K562 (cell line): ENCODE results near the gene TSPAN13. TPM values are rescaled to one million over a fixed set of nuclear protein-coding genes. Genes with fewer than 3 reads are reported as not detected.

ENCODE experiments used
- BRD9 ChIP-seq: fragments of 450-650 bp; IDR thresholded peaks from 2 replicates; pipeline ENCODE4 v1.6.1; 2018; ENCODE audit warnings: low read depth; ENCODE audit not compliant: partially characterized antibody
- NR4A1 ChIP-seq, 2 experiments: fragments of 250-450 bp in 1 of 2; fragments of 450-650 bp in 1 of 2; sonication (Bioruptor Pico) in 1 of 2; IDR thresholded peaks; 2 replicates each; pipeline versions ENCODE4 v1.4.0 to v1.6.1; 2016 to 2020; ENCODE audit warnings: mild to moderate bottlenecking in 2 of 2, missing compliant biosample characterization in 1 of 2, missing genetic modification characterization in 1 of 2, moderate library complexity in 1 of 2
- RBM34 ChIP-seq: fragments of 200-400 bp; formaldehyde crosslinking; IDR thresholded peaks from 2 replicates; pipeline ENCODE4 v1.6.1; 2018; ENCODE audit warnings: low read length, borderline replicate concordance; ENCODE audit not compliant: insufficient read depth
- SRSF9 ChIP-seq: fragments of 200-400 bp; formaldehyde crosslinking; IDR thresholded peaks from 2 replicates; pipeline ENCODE4 v1.6.1; 2017; ENCODE audit warnings: low read depth, low read length, borderline replicate concordance
- TAF9B ChIP-seq: fragments of 450-650 bp; IDR thresholded peaks from 2 replicates; pipeline ENCODE4 v1.6.1; 2018; ENCODE audit warnings: mild to moderate bottlenecking; ENCODE audit not compliant: partially characterized antibody
- TBL1XR1 ChIP-seq, 2 experiments: IDR thresholded peaks; 2 replicates each; pipeline ENCODE4 v1.6.1; 2012; ENCODE audit warnings: improper control_type of control experiment in 2 of 2, low read length in 2 of 2, mild to moderate bottlenecking in 1 of 2
- U2AF1 ChIP-seq: fragments of 200-400 bp; formaldehyde crosslinking; optimal IDR thresholded peaks from 2 replicates; pipeline ENCODE3; 2017; ENCODE audit warnings: mild to moderate bottlenecking, low read depth, low read length, moderate library complexity
- ZBTB17 ChIP-seq: fragments of 450-650 bp; formaldehyde crosslinking; IDR thresholded peaks from 2 replicates; pipeline ENCODE4 v1.4.0; 2020; ENCODE audit warnings: mild to moderate bottlenecking
- ZNF12 ChIP-seq: sonication (generic); formaldehyde crosslinking; IDR thresholded peaks from 2 replicates; pipeline ENCODE4 v1.4.0; 2020; ENCODE audit warnings: mild to moderate bottlenecking, missing genetic modification reagents
- ZNF133 ChIP-seq: fragments of 250-450 bp; sonication (Bioruptor Pico); IDR thresholded peaks from 2 replicates; pipeline ENCODE4 v1.4.0; 2020; ENCODE audit warnings: mild to moderate bottlenecking
- ZNF3 ChIP-seq: fragments of 250-450 bp; sonication (Bioruptor Pico); IDR thresholded peaks from 2 replicates; pipeline ENCODE4 v1.5.0; 2021; ENCODE audit warnings: mild to moderate bottlenecking, moderate library complexity
- polyA plus RNA-seq, 8 experiments: library from polyadenylated mRNA; depleted of rRNA in 4 of 8; stranded (reverse) in 5 of 8; unstranded in 3 of 8; fragments of >200 nt; fragmentation: Nextera tagmentation in 2 of 8; fragmentation: Illumina TruSeq in 1 of 8; extraction: Ambion mirVana in 2 of 8; extraction: Trizol in 1 of 8; gene quantifications; 2 replicates each; pipeline versions ENCODE4 v1.2.1 to v1.2.3, GENCODE V29; 2011 to 2014; ENCODE audit warnings: inconsistent platforms in 1 of 8, missing spikeins in 1 of 8
- total RNA-seq, 7 experiments: library from RNA; depleted of rRNA in 6 of 7; stranded (reverse); fragments of >200 nt in 6 of 7; fragmentation: Illumina TruSeq in 2 of 7; extraction: Trizol in 2 of 7; gene quantifications; 2 replicates each; pipeline versions ENCODE4 v1.2.1 to v1.2.3, GENCODE V29; 2011 to 2021; ENCODE audit warnings: low replicate concordance in 1 of 7
- TF ChIP-seq, protein P1 (sequence below): fragments of 250-450 bp; sonication (Bioruptor Pico); IDR thresholded peaks from 2 replicates; pipeline ENCODE4 v1.5.0; 2021
- TF ChIP-seq, protein P2 (sequence below): fragments of 450-650 bp; IDR thresholded peaks from 2 replicates; pipeline ENCODE4 v1.6.1; 2016; ENCODE audit warnings: missing biosample characterization, missing genetic modification characterization
- TF ChIP-seq, protein P3 (sequence below): fragments of 250-450 bp; sonication (Bioruptor Pico); IDR thresholded peaks from 2 replicates; pipeline ENCODE4 v1.8.0; 2021; ENCODE audit warnings: borderline replicate concordance, mild to moderate bottlenecking, moderate library complexity; ENCODE audit not compliant: poor library complexity, severe bottlenecking
- TF ChIP-seq, protein P4 (sequence below): fragments of 250-450 bp; sonication (Bioruptor Pico); IDR thresholded peaks from 2 replicates; pipeline ENCODE4 v1.4.0; 2020; ENCODE audit warnings: mild to moderate bottlenecking, moderate library complexity
- TF ChIP-seq, protein P5 (sequence below): fragments of 250-450 bp; sonication (Bioruptor Pico); IDR thresholded peaks from 2 replicates; pipeline ENCODE4 v1.8.0; 2022; ENCODE audit warnings: moderate library complexity, mild to moderate bottlenecking, inconsistent platforms

TSPAN13 gene
- total and polyA plus RNA-seq, 9 of the 15 experiments (the other 6 are each of a cell fraction or from before 2014, with no cell fraction given): 7.8 to 46.3 (median 20.0) TPM

DNA sequence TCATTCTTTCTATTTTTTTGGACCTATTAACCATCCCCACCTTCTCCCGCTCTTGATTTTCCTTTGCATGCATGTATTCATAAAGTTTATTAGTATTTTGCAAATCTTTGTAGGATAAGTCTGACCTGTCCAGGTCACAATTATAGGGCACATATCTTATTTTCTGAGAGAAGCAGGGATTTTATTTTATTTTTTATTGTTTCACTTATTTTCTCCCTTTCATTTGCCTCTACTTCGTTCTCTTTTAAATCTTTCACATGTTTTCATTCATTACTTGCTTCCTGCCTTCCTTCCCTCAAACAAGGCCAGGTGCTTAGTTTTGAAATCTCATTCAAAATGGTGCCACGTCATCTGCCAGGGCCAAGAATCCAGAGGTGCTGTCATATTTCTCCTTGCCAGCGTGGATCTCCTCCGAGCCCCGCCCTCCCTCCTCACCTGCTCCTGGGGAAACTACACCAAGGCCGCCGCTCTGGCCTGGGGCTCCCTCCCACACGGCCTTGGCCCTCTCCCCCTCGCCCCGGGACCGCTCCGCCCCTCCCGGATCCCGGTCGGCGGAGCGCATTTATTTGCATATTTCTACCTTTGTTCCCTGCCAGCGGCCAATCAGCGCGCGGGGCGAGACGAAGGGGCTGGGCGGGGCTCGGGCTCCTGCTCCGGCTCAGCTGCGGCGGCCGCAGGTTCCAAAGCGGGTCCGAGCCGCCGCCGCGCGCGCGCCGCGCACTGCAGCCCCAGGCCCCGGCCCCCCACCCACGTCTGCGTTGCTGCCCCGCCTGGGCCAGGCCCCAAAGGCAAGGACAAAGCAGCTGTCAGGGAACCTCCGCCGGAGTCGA is at the start of gene TSPAN13 (continued):
- TF ChIP-seq, protein P1, sequence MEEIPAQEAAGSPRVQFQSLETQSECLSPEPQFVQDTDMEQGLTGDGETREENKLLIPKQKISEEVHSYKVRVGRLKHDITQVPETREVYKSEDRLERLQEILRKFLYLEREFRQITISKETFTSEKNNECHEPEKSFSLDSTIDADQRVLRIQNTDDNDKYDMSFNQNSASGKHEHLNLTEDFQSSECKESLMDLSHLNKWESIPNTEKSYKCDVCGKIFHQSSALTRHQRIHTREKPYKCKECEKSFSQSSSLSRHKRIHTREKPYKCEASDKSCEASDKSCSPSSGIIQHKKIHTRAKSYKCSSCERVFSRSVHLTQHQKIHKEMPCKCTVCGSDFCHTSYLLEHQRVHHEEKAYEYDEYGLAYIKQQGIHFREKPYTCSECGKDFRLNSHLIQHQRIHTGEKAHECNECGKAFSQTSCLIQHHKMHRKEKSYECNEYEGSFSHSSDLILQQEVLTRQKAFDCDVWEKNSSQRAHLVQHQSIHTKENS (CRISPR knock-in tag): no peak
- TF ChIP-seq SRSF9 (no peak), BRD9 (no peak), U2AF1 (no peak), ZBTB17 (no peak), TAF9B (no peak), TBL1XR1 (IDR thresholded peaks at IDR 0.05; ENCODE audit: low read length in 2 of 2) (no peak), ZNF12 (CRISPR knock-in tag) (no peak), ZNF3 (CRISPR knock-in tag) (no peak), ZNF133 (CRISPR knock-in tag) (no peak), NR4A1 (CRISPR knock-in tag; IDR thresholded peaks at IDR 0.05) (no peak), NR4A1 (tag; IDR thresholded peaks at IDR 0.05) (no peak), RBM34 (no peak)
- TF ChIP-seq, protein P2, sequence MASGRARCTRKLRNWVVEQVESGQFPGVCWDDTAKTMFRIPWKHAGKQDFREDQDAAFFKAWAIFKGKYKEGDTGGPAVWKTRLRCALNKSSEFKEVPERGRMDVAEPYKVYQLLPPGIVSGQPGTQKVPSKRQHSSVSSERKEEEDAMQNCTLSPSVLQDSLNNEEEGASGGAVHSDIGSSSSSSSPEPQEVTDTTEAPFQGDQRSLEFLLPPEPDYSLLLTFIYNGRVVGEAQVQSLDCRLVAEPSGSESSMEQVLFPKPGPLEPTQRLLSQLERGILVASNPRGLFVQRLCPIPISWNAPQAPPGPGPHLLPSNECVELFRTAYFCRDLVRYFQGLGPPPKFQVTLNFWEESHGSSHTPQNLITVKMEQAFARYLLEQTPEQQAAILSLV (tag): no peak
- TF ChIP-seq, protein P3, sequence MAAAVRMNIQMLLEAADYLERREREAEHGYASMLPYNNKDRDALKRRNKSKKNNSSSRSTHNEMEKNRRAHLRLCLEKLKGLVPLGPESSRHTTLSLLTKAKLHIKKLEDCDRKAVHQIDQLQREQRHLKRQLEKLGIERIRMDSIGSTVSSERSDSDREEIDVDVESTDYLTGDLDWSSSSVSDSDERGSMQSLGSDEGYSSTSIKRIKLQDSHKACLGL (CRISPR knock-in tag): no peak
- TF ChIP-seq, protein P4, sequence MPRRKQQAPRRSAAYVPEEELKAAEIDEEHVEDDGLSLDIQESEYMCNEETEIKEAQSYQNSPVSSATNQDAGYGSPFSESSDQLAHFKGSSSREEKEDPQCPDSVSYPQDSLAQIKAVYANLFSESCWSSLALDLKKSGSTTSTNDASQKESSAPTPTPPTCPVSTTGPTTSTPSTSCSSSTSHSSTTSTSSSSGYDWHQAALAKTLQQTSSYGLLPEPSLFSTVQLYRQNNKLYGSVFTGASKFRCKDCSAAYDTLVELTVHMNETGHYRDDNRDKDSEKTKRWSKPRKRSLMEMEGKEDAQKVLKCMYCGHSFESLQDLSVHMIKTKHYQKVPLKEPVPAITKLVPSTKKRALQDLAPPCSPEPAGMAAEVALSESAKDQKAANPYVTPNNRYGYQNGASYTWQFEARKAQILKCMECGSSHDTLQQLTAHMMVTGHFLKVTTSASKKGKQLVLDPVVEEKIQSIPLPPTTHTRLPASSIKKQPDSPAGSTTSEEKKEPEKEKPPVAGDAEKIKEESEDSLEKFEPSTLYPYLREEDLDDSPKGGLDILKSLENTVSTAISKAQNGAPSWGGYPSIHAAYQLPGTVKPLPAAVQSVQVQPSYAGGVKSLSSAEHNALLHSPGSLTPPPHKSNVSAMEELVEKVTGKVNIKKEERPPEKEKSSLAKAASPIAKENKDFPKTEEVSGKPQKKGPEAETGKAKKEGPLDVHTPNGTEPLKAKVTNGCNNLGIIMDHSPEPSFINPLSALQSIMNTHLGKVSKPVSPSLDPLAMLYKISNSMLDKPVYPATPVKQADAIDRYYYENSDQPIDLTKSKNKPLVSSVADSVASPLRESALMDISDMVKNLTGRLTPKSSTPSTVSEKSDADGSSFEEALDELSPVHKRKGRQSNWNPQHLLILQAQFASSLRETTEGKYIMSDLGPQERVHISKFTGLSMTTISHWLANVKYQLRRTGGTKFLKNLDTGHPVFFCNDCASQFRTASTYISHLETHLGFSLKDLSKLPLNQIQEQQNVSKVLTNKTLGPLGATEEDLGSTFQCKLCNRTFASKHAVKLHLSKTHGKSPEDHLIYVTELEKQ (CRISPR knock-in tag): no peak
- TF ChIP-seq, protein P5, sequence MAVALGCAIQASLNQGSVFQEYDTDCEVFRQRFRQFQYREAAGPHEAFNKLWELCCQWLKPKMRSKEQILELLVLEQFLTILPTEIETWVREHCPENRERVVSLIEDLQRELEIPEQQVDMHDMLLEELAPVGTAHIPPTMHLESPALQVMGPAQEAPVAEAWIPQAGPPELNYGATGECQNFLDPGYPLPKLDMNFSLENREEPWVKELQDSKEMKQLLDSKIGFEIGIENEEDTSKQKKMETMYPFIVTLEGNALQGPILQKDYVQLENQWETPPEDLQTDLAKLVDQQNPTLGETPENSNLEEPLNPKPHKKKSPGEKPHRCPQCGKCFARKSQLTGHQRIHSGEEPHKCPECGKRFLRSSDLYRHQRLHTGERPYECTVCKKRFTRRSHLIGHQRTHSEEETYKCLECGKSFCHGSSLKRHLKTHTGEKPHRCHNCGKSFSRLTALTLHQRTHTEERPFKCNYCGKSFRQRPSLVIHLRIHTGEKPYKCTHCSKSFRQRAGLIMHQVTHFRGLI (CRISPR knock-in tag): no peak
